K562 (cell line): Measurements from ENCODE around the gene CHAF1A. TPM values are rescaled to one million over a fixed set of nuclear protein-coding genes. Genes with fewer than 3 reads are reported as not detected.
A peak's percentile ranks its signal among the peaks of the same experiment; 100 is the strongest.

ENCODE experiments used
- CTCF ChIP-seq, 3 experiments: IDR thresholded peaks in 2 of 3; conservative IDR thresholded peaks in 1 of 3; 2 replicates each; pipeline ENCODE4 v1.5.1; 2011 to 2012; ENCODE audit warnings: low read length in 3 of 3, mild to moderate bottlenecking in 3 of 3, control low read depth in 2 of 3, improper control_type of control experiment in 1 of 3, inconsistent platforms in 1 of 3, low read depth in 1 of 3, mixed read lengths in 1 of 3, moderate library complexity in 1 of 3; ENCODE audit not compliant: insufficient read depth in 2 of 3
- MYNN ChIP-seq, 2 experiments: sonication (generic); formaldehyde crosslinking in 1 of 2; IDR thresholded peaks; 2 replicates each; pipeline versions ENCODE4 v1.5.0 to v1.6.1; 2016 to 2020; ENCODE audit warnings: antibody characterized with exemption in 1 of 2, missing genetic modification reagents in 1 of 2
- NKRF ChIP-seq: fragments of 450-650 bp; IDR thresholded peaks from 2 replicates; pipeline ENCODE4 v1.6.1; 2016; ENCODE audit warnings: borderline replicate concordance
- NRF1 ChIP-seq, 2 experiments: fragments of 450-650 bp; IDR thresholded peaks in 1 of 2; conservative IDR thresholded peaks in 1 of 2; 2 replicates each; pipeline ENCODE4 v1.6.1; 2014; ENCODE audit warnings: mild to moderate bottlenecking in 2 of 2
- RNF2 ChIP-seq: sonication (generic); IDR thresholded peaks from 2 replicates; pipeline ENCODE4 v1.6.1; 2016
- SIN3A ChIP-seq, 2 experiments: fragments of 150-350 bp in 1 of 2; IDR thresholded peaks; 2 replicates each; pipeline ENCODE4 v1.6.1; 2011 to 2016; ENCODE audit warnings: borderline replicate concordance in 2 of 2, low read depth in 2 of 2, low read length in 2 of 2, mild to moderate bottlenecking in 2 of 2, moderate library complexity in 2 of 2; ENCODE audit not compliant: control insufficient read depth in 1 of 2
- SMARCA5 ChIP-seq: fragments of 450-650 bp; IDR thresholded peaks from 2 replicates; pipeline ENCODE4 v1.6.1; 2016
- ZFX ChIP-seq: sonication (generic); formaldehyde crosslinking; IDR thresholded peaks from 2 replicates; pipeline ENCODE4 v1.8.0; 2022; ENCODE audit warnings: mild to moderate bottlenecking, missing genetic modification reagents, moderate library complexity
- ZNF12 ChIP-seq: sonication (generic); formaldehyde crosslinking; IDR thresholded peaks from 2 replicates; pipeline ENCODE4 v1.4.0; 2020; ENCODE audit warnings: mild to moderate bottlenecking, missing genetic modification reagents
- ZNF518B ChIP-seq: fragments of 250-450 bp; sonication (Bioruptor Pico); IDR thresholded peaks from 2 replicates; pipeline ENCODE4 v1.5.0; 2021; ENCODE audit warnings: mild to moderate bottlenecking, moderate library complexity
- ZNF76 ChIP-seq: fragments of 250-450 bp; sonication (Bioruptor Pico); IDR thresholded peaks from 2 replicates; pipeline ENCODE4 v1.4.0; 2020; ENCODE audit warnings: mild to moderate bottlenecking, moderate library complexity, borderline replicate concordance
- polyA plus RNA-seq, 8 experiments: library from polyadenylated mRNA; depleted of rRNA in 4 of 8; stranded (reverse) in 5 of 8; unstranded in 3 of 8; fragments of >200 nt; fragmentation: Nextera tagmentation in 2 of 8; fragmentation: Illumina TruSeq in 1 of 8; extraction: Ambion mirVana in 2 of 8; extraction: Trizol in 1 of 8; gene quantifications; 2 replicates each; pipeline versions ENCODE4 v1.2.1 to v1.2.3, GENCODE V29; 2011 to 2014; ENCODE audit warnings: inconsistent platforms in 1 of 8, missing spikeins in 1 of 8
- total RNA-seq, 7 experiments: library from RNA; depleted of rRNA in 6 of 7; stranded (reverse); fragments of >200 nt in 6 of 7; fragmentation: Illumina TruSeq in 2 of 7; extraction: Trizol in 2 of 7; gene quantifications; 2 replicates each; pipeline versions ENCODE4 v1.2.1 to v1.2.3, GENCODE V29; 2011 to 2021; ENCODE audit warnings: low replicate concordance in 1 of 7

CHAF1A gene
- total and polyA plus RNA-seq, 9 of the 15 experiments (the other 6 are each of a cell fraction or from before 2014, with no cell fraction given) = 1.6 to 86.9 (median 45.2) TPM

- TF ChIP-seq SIN3A (IDR thresholded peaks at IDR 0.05; ENCODE audit: borderline replicate concordance in 2 of 2, control insufficient read depth in 1 of 2, low read depth in 2 of 2, low read length in 2 of 2) (peak in 1 of 2 experiments; percentile 12; a peak in 2 of 4 replicates), NKRF (no peak), MYNN (IDR thresholded peaks at IDR 0.05) (no peak), MYNN (CRISPR knock-in tag; IDR thresholded peaks at IDR 0.05) (no peak), SMARCA5 (no peak), RNF2 (no peak), ZNF518B (CRISPR knock-in tag) (no peak), ZNF12 (0 out of 2 replicates have a peak, but pooled peaks have one; percentile 23), ZNF76 (CRISPR knock-in tag) (no peak), CTCF (IDR thresholded peaks at IDR 0.05 in 2 of 3, conservative IDR thresholded peaks at IDR 0.05 in 1 of 3; ENCODE audit: insufficient read depth in 2 of 3, low read depth in 1 of 3, low read length in 3 of 3) (peak in 2 of 3 experiments; percentile 20 to 29; a peak in 3 of 6 replicates), NRF1 (conservative IDR thresholded peaks at IDR 0.05 in 1 of 2, IDR thresholded peaks at IDR 0.05 in 1 of 2) (0 out of 4 replicates have a peak, but pooled peaks of 1 of the 2 experiments have one; percentile 12), ZFX (CRISPR knock-in tag) (peak; percentile 20; the same call in 1 of the 2 replicates)
Measured at GRCh38 chr19:4455719-4456475, 53.5 kb downstream of the CHAF1A start (continued).
